GM12874 (cell line): Measurements from ENCODE around the gene COL13A1.

Experiments used
- TF ChIP-seq, protein P1 (sequence below): IDR thresholded peaks from 2 replicates; pipeline ENCODE4 v1.5.1; 2011; ENCODE audit warnings: low read depth, mild to moderate bottlenecking, control low read depth, low read length, moderate library complexity; ENCODE audit not compliant: insufficient read depth

Gene COL13A1

GRCh38 chr10:69760072-69760471 lies 41.6 kb upstream of the COL13A1 start:
- TF ChIP-seq, protein P1, sequence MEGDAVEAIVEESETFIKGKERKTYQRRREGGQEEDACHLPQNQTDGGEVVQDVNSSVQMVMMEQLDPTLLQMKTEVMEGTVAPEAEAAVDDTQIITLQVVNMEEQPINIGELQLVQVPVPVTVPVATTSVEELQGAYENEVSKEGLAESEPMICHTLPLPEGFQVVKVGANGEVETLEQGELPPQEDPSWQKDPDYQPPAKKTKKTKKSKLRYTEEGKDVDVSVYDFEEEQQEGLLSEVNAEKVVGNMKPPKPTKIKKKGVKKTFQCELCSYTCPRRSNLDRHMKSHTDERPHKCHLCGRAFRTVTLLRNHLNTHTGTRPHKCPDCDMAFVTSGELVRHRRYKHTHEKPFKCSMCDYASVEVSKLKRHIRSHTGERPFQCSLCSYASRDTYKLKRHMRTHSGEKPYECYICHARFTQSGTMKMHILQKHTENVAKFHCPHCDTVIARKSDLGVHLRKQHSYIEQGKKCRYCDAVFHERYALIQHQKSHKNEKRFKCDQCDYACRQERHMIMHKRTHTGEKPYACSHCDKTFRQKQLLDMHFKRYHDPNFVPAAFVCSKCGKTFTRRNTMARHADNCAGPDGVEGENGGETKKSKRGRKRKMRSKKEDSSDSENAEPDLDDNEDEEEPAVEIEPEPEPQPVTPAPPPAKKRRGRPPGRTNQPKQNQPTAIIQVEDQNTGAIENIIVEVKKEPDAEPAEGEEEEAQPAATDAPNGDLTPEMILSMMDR: no peak

GRCh38 chr10:69761320-69761719 lies 40.4 kb upstream of the COL13A1 start:
- TF ChIP-seq, protein P1: no peak

DNA sequence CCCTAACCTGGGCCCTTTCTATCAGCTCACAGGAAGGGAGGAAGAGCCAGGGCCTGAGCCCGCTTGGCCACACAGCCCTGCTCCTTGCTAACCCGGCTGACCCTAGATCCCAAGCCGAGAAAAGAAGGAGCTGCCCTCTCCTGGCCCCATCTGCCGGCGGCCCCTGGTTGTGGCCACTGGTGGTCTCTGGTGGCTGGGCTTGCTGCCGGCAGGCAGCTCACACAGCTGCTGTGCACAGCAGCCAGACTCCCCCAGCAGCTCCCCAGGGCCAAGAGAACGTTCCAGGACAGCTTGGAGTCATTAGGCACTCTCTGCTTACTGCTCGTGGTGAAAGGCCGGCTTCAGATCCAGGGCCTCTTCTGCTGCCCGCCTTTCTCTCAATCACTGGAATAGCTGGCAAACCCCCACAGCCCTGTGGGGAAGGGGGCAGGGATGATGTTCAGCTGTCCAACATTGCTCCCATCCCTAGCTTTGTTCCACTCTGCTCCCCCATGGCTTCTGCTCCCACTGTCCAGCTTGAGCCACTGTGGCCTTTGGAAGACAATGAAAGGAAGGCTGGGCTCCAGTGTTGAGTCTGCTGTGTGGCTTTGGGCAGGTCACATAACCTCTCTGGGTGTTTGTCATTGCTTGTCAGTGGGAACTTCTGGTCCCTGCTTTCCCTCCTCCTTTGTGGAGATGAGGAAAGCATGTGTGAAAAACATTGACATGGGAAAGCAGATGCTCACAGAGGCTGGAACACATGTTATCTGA lies 35.4 kb upstream of the COL13A1 start:
- TF ChIP-seq, protein P1: no peak

DNA sequence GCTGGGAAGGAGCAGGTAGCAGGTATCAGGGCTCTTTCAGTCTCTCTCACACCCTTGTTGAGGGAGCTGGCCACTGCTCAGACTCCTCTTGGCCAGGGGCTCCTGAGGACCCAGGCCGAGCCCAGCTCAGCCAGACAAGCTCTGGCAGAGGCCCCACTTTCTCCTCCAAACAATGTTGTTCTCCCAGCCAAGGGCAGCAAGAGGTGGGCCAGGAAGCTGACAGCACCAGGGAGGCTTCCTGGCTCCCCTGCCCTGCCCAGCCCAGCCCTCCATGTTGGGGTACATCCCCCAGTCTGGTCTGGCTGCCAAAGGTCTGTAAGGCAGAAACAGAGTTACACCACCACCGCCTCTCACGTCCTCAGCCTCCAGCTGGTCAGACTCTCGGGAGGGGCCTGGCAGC lies 33.9 kb upstream of the COL13A1 start:
- TF ChIP-seq, protein P1: no peak

DNA sequence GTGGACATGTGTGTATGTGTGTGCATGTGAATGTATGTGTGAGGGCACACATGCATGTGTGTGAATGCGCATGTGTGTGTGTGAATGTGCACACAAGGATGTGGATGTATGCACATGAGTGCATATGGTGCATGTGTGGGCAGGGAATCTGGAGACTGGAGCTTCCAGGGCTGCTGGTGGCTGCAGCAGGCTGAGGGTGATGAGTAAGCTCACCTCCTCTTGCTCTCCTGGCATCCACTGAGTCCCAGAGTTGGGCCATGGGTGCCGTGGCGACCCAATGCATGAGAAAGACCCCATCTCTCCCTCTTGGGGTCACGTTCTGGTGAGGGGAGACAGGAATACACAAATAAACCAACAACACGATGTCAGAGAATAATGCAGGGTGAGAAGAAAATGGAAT lies 33.3 kb upstream of the COL13A1 start:
- TF ChIP-seq, protein P1: no peak

- TF ChIP-seq, protein P1: no peak
Observed at GRCh38 chr10:69769395-69769992, 32.2 kb upstream of the COL13A1 start.

DNA sequence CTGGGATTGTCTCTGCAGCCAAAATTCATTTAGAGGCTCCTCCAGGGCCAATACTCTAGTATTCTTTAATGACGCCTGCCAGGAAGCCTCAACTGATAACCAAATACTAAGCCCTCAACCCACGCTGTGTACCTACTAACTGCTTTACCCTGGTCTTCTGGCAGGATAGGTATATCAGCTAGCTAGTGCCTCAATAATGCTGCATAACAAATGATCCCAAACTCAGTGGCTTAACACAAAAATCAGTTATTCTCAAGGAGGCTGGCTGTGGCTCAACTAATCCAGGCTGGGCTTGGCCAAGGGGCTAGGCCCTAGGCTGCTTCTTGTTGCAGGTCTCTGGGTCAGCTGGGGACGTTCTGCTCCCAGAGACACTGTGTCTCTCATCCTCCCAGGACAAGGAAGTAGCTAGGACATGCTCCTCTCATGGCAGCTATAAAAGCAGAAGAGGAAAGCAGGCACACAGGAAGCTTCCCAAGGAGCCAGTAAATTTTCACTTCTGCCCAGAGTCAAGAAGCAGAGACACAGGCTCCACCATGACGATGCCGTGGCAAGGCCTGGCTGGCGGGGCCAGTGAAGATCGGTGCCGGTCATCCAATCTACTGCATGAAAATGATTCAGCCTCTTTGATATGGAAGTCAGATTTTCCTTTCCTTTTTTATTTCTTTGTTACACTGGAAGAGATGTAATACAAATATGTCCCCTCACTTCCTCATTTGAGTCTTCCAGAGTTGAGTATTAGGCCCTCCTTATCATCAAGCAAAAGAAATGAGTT lies 28.6 kb upstream of the COL13A1 start:
- TF ChIP-seq, protein P1: no peak
